GM18508 (cell line): Measurements from ENCODE around the gene GNL1.
"Not testable (repeated sequence)": the region's sequence is repeated elsewhere in the genome, so short reads cannot be mapped to it uniquely, and the experiment has no call there.

Experiments
- ATAC-seq: cut with Tn5 transposase; IDR thresholded peaks from one replicate; pipeline ENCODE4 v1.9.1; 2021; ENCODE audit warnings: moderate number of reproducible peaks; ENCODE audit not compliant: insufficient read depth, unreplicated experiment

Gene GNL1

GRCh38 chr6:30556066-30556905 is at the start of gene GNL1:
Gene GNL1 (minus strand): TSS chr6:30556489. CDS start chr6:30556203, 286 bp downstream.
- ATAC-seq: peak; percentile 39

- no peak for ATAC-seq
Measured at GRCh38 chr6:30603961-30604360, 47.7 kb upstream of the GNL1 start.

GRCh38 chr6:30601815-30602641 is 45.7 kb upstream of the GNL1 start:
- no peak for ATAC-seq

- ATAC-seq: no peak
Measured at GRCh38 chr6:30601436-30601814, 45.1 kb upstream of the GNL1 start.

GRCh38 chr6:30600451-30600961 is 44.2 kb upstream of the GNL1 start:
- no peak for ATAC-seq

GRCh38 chr6:30599625-30600324 is 43.5 kb upstream of the GNL1 start:
- ATAC-seq: no peak

GRCh38 chr6:30598912-30599624 is 42.8 kb upstream of the GNL1 start:
- ATAC-seq: no peak

- not testable (repeated sequence) for ATAC-seq
Measured at GRCh38 chr6:30597315-30598144, 41.2 kb upstream of the GNL1 start.

GRCh38 chr6:30592287-30592686 is 36.0 kb upstream of the GNL1 start:
- no peak for ATAC-seq

- no peak for ATAC-seq
Measured at GRCh38 chr6:30591008-30591407, 34.7 kb upstream of the GNL1 start.

GRCh38 chr6:30590509-30590908 is 34.2 kb upstream of the GNL1 start:
- ATAC-seq: no peak

GRCh38 chr6:30589754-30590358 is 33.6 kb upstream of the GNL1 start:
- no peak for ATAC-seq

- ATAC-seq: no peak
Measured at GRCh38 chr6:30583921-30584320, 27.6 kb upstream of the GNL1 start.

GRCh38 chr6:30578051-30578450 is 21.8 kb upstream of the GNL1 start:
- ATAC-seq: no peak

- ATAC-seq: no peak
Measured at GRCh38 chr6:30573113-30573512, 16.8 kb upstream of the GNL1 start.

GRCh38 chr6:30572148-30572547 is 15.9 kb upstream of the GNL1 start:
- ATAC-seq: no peak

- ATAC-seq: no peak
Measured at GRCh38 chr6:30571762-30572082, 15.4 kb upstream of the GNL1 start.

GRCh38 chr6:30571075-30571761 is 14.9 kb upstream of the GNL1 start, which contains the start of gene ABCF1:
Gene ABCF1 (plus strand): TSS chr6:30571442. CDS start chr6:30571488, 46 bp downstream.
- ATAC-seq: peak; percentile 67
